Peyer's patch (tissue), 4 donors: ENCODE measurements around the gene RAB20.

Experiments used
- POLR2A ChIP-seq, 2 donors: fragments of 450-650 bp; IDR thresholded peaks; one replicate each; pipeline ENCODE4 v1.5.1; 2017; ENCODE audit warnings: antibody characterized with exemption in 2 of 2, mild to moderate bottlenecking in 2 of 2, moderate library complexity in 2 of 2
- TF ChIP-seq, protein P1 (sequence below), 6 experiments: fragments of 450-650 bp in 4 of 6; fragments of 200-600 bp in 2 of 6; sonication (generic) in 1 of 6; IDR thresholded peaks; one replicate each; pipeline ENCODE4 v1.5.1; 2017 to 2019; ENCODE audit warnings: antibody characterized with exemption in 6 of 6, mild to moderate bottlenecking in 3 of 6, moderate library complexity in 1 of 6

DNA sequence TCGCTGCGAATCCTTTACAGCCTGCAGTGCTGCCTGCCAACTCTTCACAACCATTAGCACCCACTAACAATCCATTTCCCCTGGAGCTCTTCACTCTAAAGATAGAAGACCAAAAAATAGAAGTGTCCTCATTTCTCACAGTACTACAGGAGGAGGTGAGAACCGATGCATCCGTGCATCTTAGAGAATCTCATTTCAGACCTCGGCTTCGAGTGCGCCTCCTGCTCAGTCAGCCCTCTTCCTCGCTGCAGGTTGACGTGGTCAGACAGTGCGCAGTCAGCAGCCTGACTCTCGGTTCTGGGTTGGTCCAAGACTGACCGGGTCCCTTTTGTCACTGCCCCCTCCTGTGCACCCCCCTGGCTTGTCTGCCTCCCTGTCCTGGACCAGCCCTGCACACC, 85.3 kb downstream of the RAB20 start:
- TF ChIP-seq, protein P1, sequence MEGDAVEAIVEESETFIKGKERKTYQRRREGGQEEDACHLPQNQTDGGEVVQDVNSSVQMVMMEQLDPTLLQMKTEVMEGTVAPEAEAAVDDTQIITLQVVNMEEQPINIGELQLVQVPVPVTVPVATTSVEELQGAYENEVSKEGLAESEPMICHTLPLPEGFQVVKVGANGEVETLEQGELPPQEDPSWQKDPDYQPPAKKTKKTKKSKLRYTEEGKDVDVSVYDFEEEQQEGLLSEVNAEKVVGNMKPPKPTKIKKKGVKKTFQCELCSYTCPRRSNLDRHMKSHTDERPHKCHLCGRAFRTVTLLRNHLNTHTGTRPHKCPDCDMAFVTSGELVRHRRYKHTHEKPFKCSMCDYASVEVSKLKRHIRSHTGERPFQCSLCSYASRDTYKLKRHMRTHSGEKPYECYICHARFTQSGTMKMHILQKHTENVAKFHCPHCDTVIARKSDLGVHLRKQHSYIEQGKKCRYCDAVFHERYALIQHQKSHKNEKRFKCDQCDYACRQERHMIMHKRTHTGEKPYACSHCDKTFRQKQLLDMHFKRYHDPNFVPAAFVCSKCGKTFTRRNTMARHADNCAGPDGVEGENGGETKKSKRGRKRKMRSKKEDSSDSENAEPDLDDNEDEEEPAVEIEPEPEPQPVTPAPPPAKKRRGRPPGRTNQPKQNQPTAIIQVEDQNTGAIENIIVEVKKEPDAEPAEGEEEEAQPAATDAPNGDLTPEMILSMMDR (IDR thresholded peaks at IDR 0.05) = no peak
- no peak for TF ChIP-seq POLR2A (IDR thresholded peaks at IDR 0.05)
